GM12864 (cell line): Measurements from ENCODE around the gene NIPAL4.

Experiments used
- DNase-seq: peaks from one replicate; pipeline ENCODE4 v3.0.0-alpha.2; 2011; ENCODE audit warnings: low read depth
- H3K4me3 ChIP-seq: 2 replicates; pipeline ENCODE4 v1.5.1; 2011; ENCODE audit warnings: mild to moderate bottlenecking, low read depth, low read length, control low read depth
- TF ChIP-seq, protein P1 (sequence below): IDR thresholded peaks from 2 replicates; pipeline ENCODE4 v1.5.1; 2011; ENCODE audit warnings: low read depth, mild to moderate bottlenecking, moderate library complexity, low read length, control low read depth, inconsistent platforms; ENCODE audit errors: missing control alignments

NIPAL4 gene

DNA sequence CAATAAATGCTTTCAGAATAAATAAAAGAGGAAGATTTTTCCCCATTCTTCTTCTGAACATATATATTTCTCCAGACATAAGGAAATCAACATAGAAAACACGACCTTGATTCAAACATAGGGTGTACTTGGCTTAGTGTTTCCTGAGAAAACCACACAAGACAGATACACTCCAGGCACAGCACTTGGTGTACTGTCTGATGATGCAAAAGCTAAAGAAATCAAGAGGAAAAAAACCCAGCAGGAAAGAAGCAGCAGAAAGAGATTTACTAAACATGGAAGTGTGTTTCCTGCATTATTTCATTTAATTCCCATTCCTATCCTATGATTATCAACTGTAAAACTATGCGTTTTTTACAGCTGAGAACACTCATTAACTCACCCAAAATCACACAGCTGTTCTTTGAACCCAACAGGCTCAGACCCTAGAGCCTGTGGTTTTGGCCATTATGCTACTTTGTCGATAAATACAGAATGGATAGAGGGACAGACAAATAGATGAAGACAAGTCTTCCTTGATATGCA is 46.1 kb downstream of the NIPAL4 start:
- TF ChIP-seq, protein P1, sequence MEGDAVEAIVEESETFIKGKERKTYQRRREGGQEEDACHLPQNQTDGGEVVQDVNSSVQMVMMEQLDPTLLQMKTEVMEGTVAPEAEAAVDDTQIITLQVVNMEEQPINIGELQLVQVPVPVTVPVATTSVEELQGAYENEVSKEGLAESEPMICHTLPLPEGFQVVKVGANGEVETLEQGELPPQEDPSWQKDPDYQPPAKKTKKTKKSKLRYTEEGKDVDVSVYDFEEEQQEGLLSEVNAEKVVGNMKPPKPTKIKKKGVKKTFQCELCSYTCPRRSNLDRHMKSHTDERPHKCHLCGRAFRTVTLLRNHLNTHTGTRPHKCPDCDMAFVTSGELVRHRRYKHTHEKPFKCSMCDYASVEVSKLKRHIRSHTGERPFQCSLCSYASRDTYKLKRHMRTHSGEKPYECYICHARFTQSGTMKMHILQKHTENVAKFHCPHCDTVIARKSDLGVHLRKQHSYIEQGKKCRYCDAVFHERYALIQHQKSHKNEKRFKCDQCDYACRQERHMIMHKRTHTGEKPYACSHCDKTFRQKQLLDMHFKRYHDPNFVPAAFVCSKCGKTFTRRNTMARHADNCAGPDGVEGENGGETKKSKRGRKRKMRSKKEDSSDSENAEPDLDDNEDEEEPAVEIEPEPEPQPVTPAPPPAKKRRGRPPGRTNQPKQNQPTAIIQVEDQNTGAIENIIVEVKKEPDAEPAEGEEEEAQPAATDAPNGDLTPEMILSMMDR: no peak
- no peak for DNase-seq
- H3K4me3 ChIP-seq: no peak overlapping the region

DNA sequence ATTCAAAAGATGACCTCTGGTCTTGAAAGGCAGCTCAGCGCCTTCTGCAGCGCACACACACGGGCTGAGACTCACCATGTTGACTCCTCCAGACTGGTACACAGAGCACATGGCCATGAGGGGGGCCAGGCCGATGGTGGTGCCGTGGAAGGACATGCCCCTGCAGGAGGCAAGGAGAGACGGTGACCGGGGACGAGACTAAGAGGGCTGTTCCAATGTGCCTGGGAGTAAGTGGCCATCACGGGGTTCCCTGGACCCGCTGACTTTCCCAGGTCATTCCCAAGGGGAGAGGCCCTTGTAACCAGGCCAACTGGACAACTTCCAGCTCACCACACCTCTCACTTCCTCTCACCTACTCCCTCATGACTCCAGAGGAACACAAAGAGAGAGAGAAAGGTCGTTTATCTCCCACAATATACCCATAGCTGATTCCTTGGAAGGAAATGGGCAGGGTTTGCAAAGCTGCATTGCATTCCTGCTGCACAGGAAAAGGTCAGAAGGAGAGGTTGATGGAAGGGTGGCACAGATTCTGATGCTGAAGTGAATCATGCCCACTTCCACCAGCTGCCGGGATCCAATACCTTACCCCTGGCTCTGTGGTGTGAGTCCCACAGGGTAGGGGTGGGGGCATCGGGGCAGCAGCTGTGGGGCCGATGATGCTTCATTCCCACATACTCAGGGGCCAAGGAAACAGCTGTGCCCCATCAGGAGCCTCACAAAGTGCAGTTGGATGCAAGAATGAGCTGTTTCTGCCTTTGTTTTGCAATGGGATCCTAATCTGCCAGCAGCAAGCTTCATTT is 47.2 kb downstream of the NIPAL4 start:
- no peak overlapping the region for H3K4me3 ChIP-seq
- TF ChIP-seq, protein P1: no peak
- no peak for DNase-seq

- TF ChIP-seq, protein P1: no peak
- no peak overlapping the region for H3K4me3 ChIP-seq
- no peak for DNase-seq
These were observed 49.1 kb downstream of the NIPAL4 start for GRCh38 chr5:157509093-157509492.

- TF ChIP-seq, protein P1: no peak
- DNase-seq: no peak
- no peak overlapping the region for H3K4me3 ChIP-seq
These were observed 49.6 kb downstream of the NIPAL4 start for GRCh38 chr5:157509587-157509986.

- TF ChIP-seq, protein P1: no peak
- no peak overlapping the region for H3K4me3 ChIP-seq
- DNase-seq: no peak
These were observed 50.7 kb downstream of the NIPAL4 start for GRCh38 chr5:157510682-157511081.

DNA sequence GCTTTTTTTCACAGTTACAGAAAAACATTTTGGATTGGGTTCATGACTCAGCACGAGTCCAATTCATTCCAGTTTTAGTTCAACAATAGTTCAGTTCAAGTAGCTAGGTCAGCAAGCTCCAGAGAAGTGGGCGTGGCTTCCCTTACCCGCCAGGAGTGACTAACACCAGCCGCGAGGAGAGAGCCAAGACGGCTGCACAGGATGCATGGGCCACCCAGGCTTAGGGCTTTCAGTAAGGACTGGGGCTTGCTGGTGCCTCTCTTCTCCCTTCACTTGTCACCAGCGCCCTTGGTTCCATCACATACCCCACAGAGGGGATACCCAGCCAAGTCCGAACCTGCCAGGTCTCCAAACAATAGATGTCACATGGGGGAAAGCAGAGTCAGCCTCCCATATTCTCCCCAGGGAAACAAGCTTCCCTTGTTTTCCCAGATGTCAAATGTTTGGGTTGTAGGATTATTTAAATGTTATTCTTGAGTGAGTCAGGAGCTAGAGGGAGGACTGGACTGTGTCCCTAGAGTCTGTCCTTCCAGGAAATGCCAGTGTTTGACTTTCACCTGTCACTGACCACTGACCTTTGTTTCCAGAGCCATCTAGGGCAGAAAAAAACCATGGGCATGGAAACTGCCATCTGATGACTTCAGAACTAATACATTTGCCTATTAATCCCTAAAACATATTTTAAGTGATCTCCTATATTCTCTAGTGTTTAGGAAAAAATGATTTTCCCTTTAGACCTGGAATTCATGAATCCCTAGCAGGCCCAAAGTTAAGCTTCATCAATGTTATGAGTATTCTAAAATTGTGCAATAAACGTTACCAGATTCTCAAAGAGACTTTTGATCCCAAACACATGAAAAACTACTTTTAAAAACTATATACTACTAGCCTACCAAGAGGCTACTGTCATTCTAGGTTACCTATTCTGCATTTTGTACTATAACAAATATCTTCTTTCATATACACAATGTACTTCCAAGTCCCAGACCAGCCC is 51.9 kb downstream of the NIPAL4 start:
- DNase-seq: no peak
- H3K4me3 ChIP-seq: no peak overlapping the region
- TF ChIP-seq, protein P1: no peak
